GM18526 (cell line): Measurements from ENCODE around the gene DDX1.

Source experiments
- POLR2A ChIP-seq: IDR thresholded peaks from 3 replicates; pipeline ENCODE4 v1.6.1; 2011; ENCODE audit not compliant: insufficient read length; ENCODE audit errors: extremely low read depth

DDX1 gene

GRCh38 chr2:15673919-15674636 is 82.4 kb downstream of the DDX1 start:
- no peak for TF ChIP-seq POLR2A

- TF ChIP-seq POLR2A, result no peak
Measured at GRCh38 chr2:15674637-15675455, 83.2 kb downstream of the DDX1 start.

- no peak for TF ChIP-seq POLR2A
Measured at GRCh38 chr2:15675456-15676195, 84.0 kb downstream of the DDX1 start.

GRCh38 chr2:15677141-15677843 is 85.6 kb downstream of the DDX1 start:
- TF ChIP-seq POLR2A, result no peak

- no peak for TF ChIP-seq POLR2A
Measured at GRCh38 chr2:15678346-15678745, 86.7 kb downstream of the DDX1 start.

GRCh38 chr2:15678909-15679308 is 87.2 kb downstream of the DDX1 start:
- no peak for TF ChIP-seq POLR2A

GRCh38 chr2:15679386-15679924 is 87.8 kb downstream of the DDX1 start:
- no peak for TF ChIP-seq POLR2A
